Heart left ventricle (tissue), 16 donors: ENCODE data around the gene PLEKHM2. TPM values are rescaled to one million over a fixed set of nuclear protein-coding genes. Genes with fewer than 3 reads are reported as not detected.

Experiments
- ATAC-seq, 4 donors: fragments of 200-7000 bp; cut with Tn5 transposase; one replicate each; pipeline ENCODE4 v1.9.1; 2020 to 2022; ENCODE audit warnings: moderate library complexity in 4 of 4, mild to moderate bottlenecking in 3 of 4, moderate number of reproducible peaks in 1 of 4
- DNase-seq, 5 donors: peaks; one replicate each; pipeline ENCODE4 v3.0.0-alpha.2; 2020
- H3K27ac ChIP-seq, 12 donors: fragments of 200-600 bp; sonication (generic) in 4 of 12; one replicate each; pipeline versions ENCODE4 v1.5.0 to v1.8.0; 2016 to 2022; ENCODE audit warnings: mild to moderate bottlenecking in 2 of 12
- H3K27me3 ChIP-seq, 9 donors: fragments of 200-600 bp; sonication (generic) in 2 of 9; one replicate each; pipeline versions ENCODE4 v1.5.1 to v1.8.0; 2016 to 2022; ENCODE audit warnings: mild to moderate bottlenecking in 3 of 9
- H3K36me3 ChIP-seq, 9 donors: fragments of 200-600 bp; sonication (generic) in 2 of 9; one replicate each; pipeline versions ENCODE4 v1.5.0 to v1.8.0; 2018 to 2022; ENCODE audit warnings: mild to moderate bottlenecking in 2 of 9
- H3K4me1 ChIP-seq, 12 donors: fragments of 200-600 bp; sonication (generic) in 4 of 12; one replicate each; pipeline versions ENCODE4 v1.5.0 to v1.8.0; 2016 to 2022; ENCODE audit warnings: mild to moderate bottlenecking in 3 of 12
- H3K4me3 ChIP-seq, 12 donors: fragments of 200-600 bp; sonication (generic) in 4 of 12; one replicate each; pipeline versions ENCODE4 v1.5.0 to v1.8.0; 2017 to 2022; ENCODE audit warnings: mild to moderate bottlenecking in 9 of 12, moderate library complexity in 4 of 12
- H3K9me3 ChIP-seq, 12 donors: fragments of 200-600 bp; sonication (generic) in 4 of 12; one replicate each; pipeline versions ENCODE4 v1.5.0 to v1.8.0; 2016 to 2022; ENCODE audit warnings: mild to moderate bottlenecking in 1 of 12
- POLR2A ChIP-seq, 2 donors: fragments of 450-650 bp; IDR thresholded peaks; one replicate each; pipeline ENCODE4 v1.6.1; 2017; ENCODE audit warnings: antibody characterized with exemption in 2 of 2, mild to moderate bottlenecking in 2 of 2, moderate library complexity in 2 of 2
- WGBS, 4 donors: extraction: QIAGEN DNeasy Blood & Tissue Kit in 2 of 4; methylation state at CpG; one replicate each; pipeline versions ENCODE4 v1.1.5 to v1.1.7; 2013 to 2018; 5-methylcytosine and 5-hydroxymethylcytosine counted together
- intact Hi-C, 10 donors: fragments of 100-400 bp; cut with DNase I; formaldehyde crosslinking; loops; one replicate each; pipeline versions ENCODE4 v1.11.1 to v1.14.2; 2022
- polyA plus RNA-seq, 2 donors: library from polyadenylated mRNA; stranded (reverse); fragments of 200-250 nt; gene quantifications; one replicate each; pipeline ENCODE4 v1.2.3, GENCODE V29; 2013
- total RNA-seq, 9 donors: library from RNA; depleted of rRNA in 2 of 9; stranded (reverse); fragments of >200 nt in 2 of 9; fragmentation: NEBNext Ultra II Directional in 3 of 9; extraction: Animal tissue kit (Norgen Biotek cat#: 25700) in 3 of 9; gene quantifications; one replicate each; pipeline versions ENCODE4 v1.1.0 to v1.2.4, GENCODE V29; 2016 to 2023
- TF ChIP-seq, protein P1 (sequence below), 12 donors: fragments of 200-600 bp; sonication (generic) in 4 of 12; IDR thresholded peaks; one replicate each; pipeline versions ENCODE4 v1.5.0 to v1.8.0; 2018 to 2022; ENCODE audit warnings: antibody characterized with exemption in 12 of 12, mild to moderate bottlenecking in 5 of 12
- donor health status: ischemic (EF 13 %, LVEDD 7.1; RV severe dilation, severe dysfunction).
- donor health status: healthy with polysubstance abuse.
- donor health status: DM: no; HTN: yes; CAD: no.
- donor health status: DM: no; HTN: no; CAD: no.
- donor health status: ischemic (EF 25% LVEDD 6.9; RV normal size, moderate dysfunction).
- donor health status: ischemic (EF 25% LVEDD 5.7; RV mildly dilated, moderate dysfunction).
- donor health status: healthy.
- donor health status: DM: yes; HTN: yes; CAD: no.
- donor health status: ischemic (EF 35%, LVEDD 5.7; RV mildly dilated, moderate dysfunction).
- donor health status: nonischemic (EF 11% LVEDD 7.7; RV severe dilation, severe dysfunction).
- donor health status: DM: yes; HTN: yes; CAD: no.
- donor health status: PGD.
- donor health status: ischemic (EF 29% LVEDD 5.4; RV normal size, mild dysfunction).
- donor health status: nonischemic (EF 23%, LVEDD 6.1; RV moderate dilation, normal function).

The PLEKHM2 gene
- total and polyA plus RNA-seq, 11 donors: 69.9 to 150 (median 84.4) TPM

DNA sequence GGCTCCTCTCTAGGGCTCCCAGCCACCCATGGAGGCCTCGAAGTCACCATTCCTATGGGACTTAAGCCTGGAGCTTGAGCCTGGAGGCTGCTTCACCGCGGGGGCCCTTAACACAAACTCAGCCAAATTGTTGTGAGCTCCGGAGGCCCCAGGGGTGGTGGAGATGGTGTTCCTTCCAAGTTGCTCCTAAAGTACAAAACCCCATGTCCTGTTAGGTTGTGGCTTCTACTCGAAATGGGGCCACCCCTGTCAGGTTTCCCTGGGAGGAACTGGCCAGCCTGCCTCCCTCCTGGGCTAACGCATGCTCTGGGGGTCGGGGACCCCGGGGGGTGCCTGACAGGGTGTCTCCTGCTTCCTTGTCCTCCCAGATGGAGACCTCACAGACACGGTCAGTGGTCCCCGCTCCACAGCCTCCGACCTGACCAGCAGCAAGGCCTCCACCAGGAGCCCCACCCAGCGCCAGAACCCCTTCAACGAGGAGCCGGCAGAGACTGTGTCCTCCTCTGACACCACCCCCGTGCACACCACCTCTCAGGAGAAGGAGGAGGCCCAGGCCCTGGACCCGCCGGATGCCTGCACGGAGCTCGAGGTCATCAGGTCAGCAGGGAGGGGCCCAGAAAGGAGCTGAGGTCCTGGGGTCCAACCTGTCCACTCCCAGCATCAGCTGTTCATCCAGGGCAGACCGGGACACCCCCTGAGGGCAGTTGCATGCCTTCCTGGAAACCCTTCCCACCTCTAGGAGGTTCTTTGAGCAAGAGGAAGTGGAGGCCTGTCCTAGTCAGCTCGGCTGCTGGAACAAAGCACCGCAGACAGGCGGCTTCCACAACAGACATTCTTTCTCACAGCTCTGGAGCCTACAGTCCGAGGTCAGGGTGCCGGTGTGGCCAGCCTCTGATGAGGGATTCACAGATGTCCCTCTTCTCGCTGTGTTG lies 41.1 kb downstream of the PLEKHM2 start:
- H3K36me3 ChIP-seq: peaks cover 0 to 99% (median 93%) of the 10 kb centered on the region in 9 donors
- 73 to 84% (median 80%) methylated on average over 11 to 26 of the region's 26 CpGs for WGBS, 4 donors
- peak in 1 of 5 donors; percentile 22 for DNase-seq
- intact Hi-C loops: no loop called here
- no peak for ATAC-seq
- no peak overlapping the region for H3K4me3 ChIP-seq
- H3K27ac ChIP-seq: no peak overlapping the region
- H3K27me3 ChIP-seq: no peaks in the 10 kb centered on the region
- no peaks in the 10 kb centered on the region for H3K9me3 ChIP-seq
- H3K4me1 ChIP-seq: peaks cover 0 to 27% (median 5%) of the 10 kb centered on the region in 12 donors
- TF ChIP-seq, protein P1, sequence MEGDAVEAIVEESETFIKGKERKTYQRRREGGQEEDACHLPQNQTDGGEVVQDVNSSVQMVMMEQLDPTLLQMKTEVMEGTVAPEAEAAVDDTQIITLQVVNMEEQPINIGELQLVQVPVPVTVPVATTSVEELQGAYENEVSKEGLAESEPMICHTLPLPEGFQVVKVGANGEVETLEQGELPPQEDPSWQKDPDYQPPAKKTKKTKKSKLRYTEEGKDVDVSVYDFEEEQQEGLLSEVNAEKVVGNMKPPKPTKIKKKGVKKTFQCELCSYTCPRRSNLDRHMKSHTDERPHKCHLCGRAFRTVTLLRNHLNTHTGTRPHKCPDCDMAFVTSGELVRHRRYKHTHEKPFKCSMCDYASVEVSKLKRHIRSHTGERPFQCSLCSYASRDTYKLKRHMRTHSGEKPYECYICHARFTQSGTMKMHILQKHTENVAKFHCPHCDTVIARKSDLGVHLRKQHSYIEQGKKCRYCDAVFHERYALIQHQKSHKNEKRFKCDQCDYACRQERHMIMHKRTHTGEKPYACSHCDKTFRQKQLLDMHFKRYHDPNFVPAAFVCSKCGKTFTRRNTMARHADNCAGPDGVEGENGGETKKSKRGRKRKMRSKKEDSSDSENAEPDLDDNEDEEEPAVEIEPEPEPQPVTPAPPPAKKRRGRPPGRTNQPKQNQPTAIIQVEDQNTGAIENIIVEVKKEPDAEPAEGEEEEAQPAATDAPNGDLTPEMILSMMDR (IDR thresholded peaks at IDR 0.05): no peak
- no peak for TF ChIP-seq POLR2A (IDR thresholded peaks at IDR 0.05)

- Histone ChIP-seq H3K4me1 (peaks cover 0 to 17% (median 1%) of the 10 kb centered on the region in 12 donors), H3K27ac (no peak overlapping the region), H3K27me3 (no peaks in the 10 kb centered on the region), H3K36me3 (peaks cover 0 to 99% (median 94%) of the 10 kb centered on the region in 9 donors), H3K9me3 (no peaks in the 10 kb centered on the region), H3K4me3 (no peak overlapping the region)
- ATAC-seq (no peak), DNase-seq (peak in 1 of 5 donors; percentile 27)
- intact Hi-C loops: no loop called here
- TF ChIP-seq POLR2A (IDR thresholded peaks at IDR 0.05): no peak
- TF ChIP-seq, protein P1 (IDR thresholded peaks at IDR 0.05): no peak
- WGBS, 4 donors: 90 to 95% (median 92%) methylated on average over 5 to 9 of the region's 9 CpGs
Observed at GRCh38 chr1:15726508-15726907, 42.4 kb downstream of the PLEKHM2 start.

DNA sequence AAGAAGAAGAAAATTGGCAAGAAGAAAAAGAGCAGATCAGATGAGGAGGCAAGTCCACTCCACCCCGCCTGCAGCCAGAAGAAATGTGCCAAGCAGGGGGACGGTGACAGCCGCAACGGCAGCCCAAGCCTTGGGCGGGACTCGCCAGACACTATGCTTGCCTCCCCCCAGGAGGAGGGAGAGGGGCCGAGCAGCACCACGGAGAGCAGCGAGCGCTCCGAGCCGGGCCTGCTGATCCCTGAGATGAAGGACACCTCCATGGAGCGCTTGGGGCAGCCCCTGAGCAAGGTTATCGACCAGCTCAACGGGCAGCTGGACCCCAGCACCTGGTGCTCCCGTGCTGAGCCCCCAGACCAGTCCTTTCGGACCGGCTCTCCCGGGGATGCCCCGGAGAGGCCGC lies 42.9 kb downstream of the PLEKHM2 start:
- peak in 2 of 5 donors; percentile 20 to 25 for DNase-seq
- no peaks in the 10 kb centered on the region for H3K27me3 ChIP-seq
- H3K9me3 ChIP-seq: no peaks in the 10 kb centered on the region
- H3K4me3 ChIP-seq: no peak overlapping the region
- no peak for ATAC-seq
- WGBS, 4 donors: 59 to 84% (median 77%) methylated on average over 15 to 21 of the region's 21 CpGs
- TF ChIP-seq POLR2A (IDR thresholded peaks at IDR 0.05): no peak
- TF ChIP-seq, protein P1 (IDR thresholded peaks at IDR 0.05): no peak
- peaks cover 0 to 17% (median 1%) of the 10 kb centered on the region in 12 donors for H3K4me1 ChIP-seq
- peaks cover 0 to 99% (median 94%) of the 10 kb centered on the region in 9 donors for H3K36me3 ChIP-seq
- intact Hi-C loops: no loop called here
- H3K27ac ChIP-seq: peak overlapping the region in 3 of 12 donors; percentile 7 to 52 (median 43)

DNA sequence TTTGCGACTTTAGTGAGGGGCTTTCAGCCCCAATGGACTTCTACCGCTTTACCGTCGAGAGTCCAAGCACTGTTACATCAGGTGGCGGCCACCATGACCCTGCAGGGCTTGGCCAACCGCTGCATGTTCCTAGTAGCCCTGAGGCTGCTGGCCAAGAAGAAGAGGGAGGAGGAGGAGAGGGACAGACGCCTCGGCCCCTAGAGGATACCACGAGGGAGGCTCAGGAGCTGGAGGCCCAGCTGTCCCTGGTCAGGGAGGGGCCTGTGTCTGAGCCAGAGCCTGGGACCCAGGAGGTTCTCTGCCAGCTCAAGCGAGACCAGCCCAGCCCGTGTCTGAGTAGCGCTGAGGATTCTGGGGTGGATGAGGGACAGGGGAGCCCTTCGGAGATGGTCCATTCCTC lies 43.3 kb downstream of the PLEKHM2 start:
- Histone ChIP-seq H3K9me3 (no peaks in the 10 kb centered on the region), H3K4me1 (peaks cover 0 to 17% (median 1%) of the 10 kb centered on the region in 12 donors), H3K36me3 (peaks cover 0 to 99% (median 94%) of the 10 kb centered on the region in 9 donors), H3K4me3 (no peak overlapping the region), H3K27ac (peak overlapping the region in 3 of 12 donors; percentile 7 to 52 (median 43)), H3K27me3 (no peaks in the 10 kb centered on the region)
- DNase-seq (peak in 2 of 5 donors; percentile 28), ATAC-seq (peak in 3 of 4 donors; percentile 2 to 20 (median 7))
- no peak for TF ChIP-seq POLR2A (IDR thresholded peaks at IDR 0.05)
- TF ChIP-seq, protein P1 (IDR thresholded peaks at IDR 0.05): no peak
- intact Hi-C loops: no loop called here
- 69 to 77% (median 73%) methylated on average over 6 to 13 of the region's 13 CpGs for WGBS, 4 donors
